A673 (cell line): ENCODE data around the gene GANC.

Experiments
- CTCF ChIP-seq: fragments of 300-800, 200-600 bp; sonication (generic); conservative IDR thresholded peaks from 2 replicates; pipeline ENCODE4 v1.5.1; 2017; ENCODE audit warnings: low read depth, mild to moderate bottlenecking, antibody characterized with exemption, low read length, moderate library complexity, mixed read lengths
- EZH2 ChIP-seq: fragments of 200-600 bp; sonication (generic); IDR thresholded peaks from 2 replicates; pipeline ENCODE4 v1.6.1; 2017; ENCODE audit warnings: borderline replicate concordance, low read depth, mild to moderate bottlenecking, mixed read lengths, antibody characterized with exemption, low read length; ENCODE audit not compliant: poor library complexity, severe bottlenecking

- TF ChIP-seq EZH2 (no peak), CTCF (no peak)
These were observed 70.7 kb downstream of the GANC start for GRCh38 chr15:42343596-42344232.
